ENCODE data around the gene SDHD.

GRCh38 chr11:112118176-112118575, 31.5 kb downstream of the SDHD start:
- TF ChIP-seq POLR2A (IDR thresholded peaks at IDR 0.05; ENCODE audit: low read length) (no peak), GATA1 (IDR thresholded peaks at IDR 0.05; ENCODE audit: low read depth, low read length) (no peak)

Measured in erythroblast (primary cell).